Heart left ventricle (tissue), 13 donors: Measurements from ENCODE around the gene TTYH1.

ENCODE experiments used
- CTCF ChIP-seq, 12 donors: fragments of 200-600 bp; sonication (generic) in 4 of 12; IDR thresholded peaks; one replicate each; pipeline versions ENCODE4 v1.5.0 to v1.8.0; 2018 to 2022; ENCODE audit warnings: antibody characterized with exemption in 12 of 12, mild to moderate bottlenecking in 5 of 12
- POLR2A ChIP-seq, 2 donors: fragments of 450-650 bp; IDR thresholded peaks; one replicate each; pipeline ENCODE4 v1.6.1; 2017; ENCODE audit warnings: antibody characterized with exemption in 2 of 2, mild to moderate bottlenecking in 2 of 2, moderate library complexity in 2 of 2
- donor health status: ischemic (EF 13 %, LVEDD 7.1; RV severe dilation, severe dysfunction).
- donor health status: DM: no; HTN: yes; CAD: no.
- donor health status: DM: no; HTN: no; CAD: no.
- donor health status: ischemic (EF 25% LVEDD 6.9; RV normal size, moderate dysfunction).
- donor health status: ischemic (EF 25% LVEDD 5.7; RV mildly dilated, moderate dysfunction).
- donor health status: ischemic (EF 35%, LVEDD 5.7; RV mildly dilated, moderate dysfunction).
- donor health status: nonischemic (EF 11% LVEDD 7.7; RV severe dilation, severe dysfunction).
- donor health status: DM: yes; HTN: yes; CAD: no.
- donor health status: PGD.
- donor health status: ischemic (EF 29% LVEDD 5.4; RV normal size, mild dysfunction).
- donor health status: nonischemic (EF 23%, LVEDD 6.1; RV moderate dilation, normal function).

- no peak for TF ChIP-seq CTCF (IDR thresholded peaks at IDR 0.05)
- TF ChIP-seq POLR2A (IDR thresholded peaks at IDR 0.05): no peak
Observed at GRCh38 chr19:54415901-54416673, 823 bp downstream of the TTYH1 start.
